Measurements from ENCODE around the gene FANCD2OS.
A peak's percentile ranks its signal among the peaks of the same experiment; 100 is the strongest.
"Not testable (repeated sequence)": the region's sequence is repeated elsewhere in the genome, so short reads cannot be mapped to it uniquely, and the experiment has no call there.

Gene FANCD2OS

GRCh38 chr3:10108091-10108490, at the start of gene FANCD2OS:
Gene FANCD2OS (minus strand): TSS chr3:10108255. CDS start chr3:10104774, 3,481 bp downstream.
- no peak for DNase-seq (ENCODE audit: low read depth)

DNA sequence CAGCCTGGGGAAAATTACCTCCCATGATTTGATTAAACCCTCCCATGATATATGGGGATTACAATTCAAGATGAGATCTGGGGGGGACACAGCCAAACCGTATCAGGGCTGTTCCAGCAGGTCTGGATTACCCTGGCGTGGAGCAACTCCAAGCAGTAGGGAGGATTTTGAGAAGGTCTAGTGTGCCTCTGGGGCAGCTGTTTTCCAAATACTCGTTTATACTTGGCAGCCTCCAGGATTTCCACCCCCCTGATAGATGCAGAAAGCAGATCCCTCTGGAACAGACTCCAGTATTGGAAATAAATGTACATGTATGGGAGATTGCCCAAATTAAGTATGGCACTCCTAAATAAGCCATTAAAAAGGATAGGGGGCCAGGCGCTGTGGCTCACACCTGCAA, 49.0 kb upstream of the FANCD2OS start:
- DNase-seq (ENCODE audit: low read depth), result no peak

DNA sequence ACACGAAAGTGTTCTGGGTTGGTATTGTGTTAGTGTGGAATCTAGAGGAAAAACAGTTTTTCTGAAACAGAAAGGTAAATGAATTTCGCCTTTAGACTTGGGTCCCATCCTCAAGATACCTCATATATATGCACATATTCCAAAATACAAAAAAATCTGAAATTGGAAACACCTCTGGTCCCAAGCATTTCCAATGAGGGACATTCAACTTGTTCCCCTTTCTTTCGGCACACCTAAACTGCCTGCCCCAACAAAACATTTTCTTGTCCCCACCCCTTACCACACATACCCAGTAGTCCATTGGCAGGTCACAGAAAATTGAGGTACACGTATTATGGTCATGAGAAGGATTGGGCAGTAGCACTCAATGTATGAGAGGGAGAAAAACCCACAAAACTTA, 47.6 kb upstream of the FANCD2OS start:
- DNase-seq (ENCODE audit: low read depth), result no peak

GRCh38 chr3:10155123-10155472, 47.0 kb upstream of the FANCD2OS start:
- DNase-seq (ENCODE audit: low read depth), result no peak

GRCh38 chr3:10154335-10155122, 46.5 kb upstream of the FANCD2OS start:
- DNase-seq (ENCODE audit: low read depth), result no peak

DNA sequence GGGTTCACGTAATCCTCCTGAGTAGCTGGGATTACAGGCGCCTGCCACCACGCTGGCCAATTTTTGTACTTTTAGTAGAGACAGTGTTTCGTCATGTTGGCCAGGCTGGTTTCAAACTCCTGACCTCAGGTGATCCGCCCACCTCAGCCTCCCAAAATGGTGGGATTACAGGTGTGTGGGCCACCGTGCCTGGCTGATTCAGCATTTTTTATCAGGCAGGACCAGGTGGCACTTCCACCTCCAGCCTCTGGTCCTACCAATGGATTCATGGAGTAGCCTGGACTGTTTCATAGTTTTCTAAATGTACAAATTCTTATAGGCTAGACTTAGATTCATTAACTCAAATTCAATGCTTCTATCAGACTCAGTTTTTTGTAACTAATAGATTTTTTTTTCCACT, 42.9 kb upstream of the FANCD2OS start:
- no peak for DNase-seq (ENCODE audit: low read depth)

DNA sequence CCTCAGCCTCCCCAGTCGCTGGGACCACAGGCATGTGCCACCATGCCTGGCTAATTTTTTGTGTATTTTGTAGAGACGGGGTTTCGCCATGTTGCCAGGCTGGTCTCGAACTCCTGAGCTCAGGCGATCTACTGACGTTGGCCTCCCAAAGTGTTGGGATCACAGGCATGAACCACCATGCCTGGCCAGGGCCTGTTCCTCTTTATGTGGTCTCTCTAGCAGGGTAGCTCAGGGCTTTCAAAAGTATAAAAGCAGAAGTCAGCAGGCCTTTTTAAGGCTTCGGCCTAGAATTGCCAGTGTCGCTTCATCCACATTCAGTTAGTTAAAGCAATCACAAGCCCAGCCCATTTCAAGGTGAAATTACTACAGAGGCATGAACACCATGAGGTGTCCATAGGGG, 41.2 kb upstream of the FANCD2OS start:
- DNase-seq (ENCODE audit: low read depth), result no peak

- DNase-seq (ENCODE audit: low read depth), result no peak
Observed at GRCh38 chr3:10145685-10146084, 37.6 kb upstream of the FANCD2OS start.

DNA sequence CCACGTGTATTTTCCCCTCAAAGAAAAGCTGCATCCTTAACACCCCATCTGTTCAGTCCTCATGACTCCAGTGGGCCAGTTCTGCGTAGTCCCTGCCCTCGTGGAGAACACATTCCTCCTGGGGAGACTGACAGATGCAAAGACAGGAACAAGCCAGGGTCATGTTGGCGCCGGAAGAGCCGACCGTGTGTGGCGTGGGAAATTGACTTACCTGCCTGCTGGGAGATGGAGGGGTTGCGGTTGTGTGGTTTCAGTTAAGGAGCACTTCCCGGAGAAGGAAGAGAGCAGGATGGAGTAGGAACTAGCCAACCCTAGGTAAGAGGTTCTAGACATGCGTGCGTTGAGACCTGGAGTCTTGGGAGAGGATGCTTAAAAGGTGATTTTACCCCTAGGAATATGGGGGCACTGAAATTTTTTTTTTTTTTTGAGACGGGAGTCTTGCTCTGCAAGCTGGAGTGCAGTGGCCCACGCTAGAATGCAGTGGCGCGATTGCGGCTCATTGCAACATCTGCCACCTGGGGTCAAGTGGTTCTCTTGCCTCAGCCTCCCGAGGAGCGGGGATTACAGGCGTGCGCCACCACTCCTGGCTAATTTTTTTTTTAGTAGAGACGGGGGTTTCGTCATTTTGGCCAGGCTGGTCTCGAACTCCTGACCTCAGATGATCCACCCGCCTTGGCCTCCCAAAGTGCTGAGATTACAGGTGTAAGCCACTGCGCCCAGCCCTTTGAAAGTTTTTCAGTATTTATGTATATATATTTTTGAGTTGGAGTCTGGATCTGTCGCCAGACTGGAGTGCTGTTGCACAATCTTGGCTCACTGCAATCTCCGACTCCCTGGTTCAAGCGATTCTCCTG, 34.9 kb upstream of the FANCD2OS start:
- no peak for DNase-seq (ENCODE audit: low read depth)

GRCh38 chr3:10140996-10141546, 33.0 kb upstream of the FANCD2OS start:
- DNase-seq (ENCODE audit: low read depth), result no peak

- no peak for DNase-seq (ENCODE audit: low read depth)
Observed at GRCh38 chr3:10137178-10137577, 29.1 kb upstream of the FANCD2OS start.

- no peak for DNase-seq (ENCODE audit: low read depth)
Observed at GRCh38 chr3:10136426-10137005, 28.5 kb upstream of the FANCD2OS start.

GRCh38 chr3:10135872-10136271, 27.8 kb upstream of the FANCD2OS start:
- not testable (repeated sequence) for DNase-seq (ENCODE audit: low read depth)

- no peak for DNase-seq (ENCODE audit: low read depth)
Observed at GRCh38 chr3:10122724-10123123, 14.7 kb upstream of the FANCD2OS start.

- DNase-seq (ENCODE audit: low read depth), result no peak
Observed at GRCh38 chr3:10121064-10121463, 13.0 kb upstream of the FANCD2OS start.

DNA sequence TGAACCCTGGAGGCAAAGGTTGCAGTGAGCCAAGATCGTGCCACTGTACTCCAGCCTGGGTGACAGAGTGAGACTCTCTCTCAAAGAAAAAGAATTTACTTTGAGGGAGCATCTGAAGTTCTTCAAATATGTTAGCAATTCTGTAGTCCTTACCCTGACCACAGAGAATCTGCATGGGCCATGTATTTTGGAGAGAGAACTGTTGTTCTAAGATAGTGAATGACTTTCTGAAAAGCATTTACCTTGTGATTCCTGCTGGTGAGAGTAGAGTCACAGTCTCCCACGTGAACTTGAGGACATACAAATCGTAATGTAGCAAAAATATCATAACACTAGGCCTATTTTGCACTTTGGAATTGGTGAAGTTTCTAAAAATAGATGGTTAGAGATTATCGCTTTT, 11.3 kb upstream of the FANCD2OS start:
- DNase-seq (ENCODE audit: low read depth), result no peak

DNA sequence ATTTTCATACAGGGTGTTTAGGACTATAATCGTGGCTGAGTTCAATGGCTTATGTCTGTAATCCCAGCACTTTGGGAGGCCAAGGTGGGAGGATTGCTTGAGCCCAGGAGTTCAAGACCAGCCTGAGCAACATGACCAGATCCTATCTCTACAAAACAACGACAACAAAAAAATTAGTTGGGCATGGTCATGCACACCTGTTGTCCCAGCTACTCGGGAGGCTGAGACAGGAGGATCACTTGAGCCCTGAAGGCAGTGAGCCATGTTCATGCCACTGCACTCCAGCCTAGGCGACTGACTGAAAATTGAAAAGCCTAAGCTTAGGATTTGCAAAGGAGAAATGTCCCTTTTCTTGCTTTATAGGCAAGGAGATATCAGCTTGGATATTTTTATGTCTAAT, 8.9 kb upstream of the FANCD2OS start:
- DNase-seq (ENCODE audit: low read depth), result no peak

DNA sequence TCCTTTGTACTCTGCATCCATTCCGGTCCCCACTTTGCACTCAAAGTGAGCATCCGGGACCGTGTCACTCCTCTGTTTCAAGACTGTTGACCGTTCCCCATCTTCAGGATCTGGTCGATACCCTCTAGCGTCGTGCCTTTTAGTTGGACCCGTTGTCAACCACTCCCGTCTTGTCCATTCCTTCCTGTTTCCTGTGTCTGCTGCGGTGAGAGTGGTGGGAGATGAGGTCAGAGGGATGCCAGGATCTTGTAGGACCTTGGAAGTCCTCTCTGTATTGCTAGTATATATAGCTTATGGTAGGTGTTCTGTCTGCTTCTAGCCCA, 8.0 kb upstream of the FANCD2OS start:
- DNase-seq (ENCODE audit: low read depth), result peak; percentile 73

- DNase-seq (ENCODE audit: low read depth), result peak; percentile 94
Observed at GRCh38 chr3:10115326-10116137, 7.5 kb upstream of the FANCD2OS start, which contains the start of gene BRK1. Gene BRK1 (plus strand): TSS chr3:10115675. CDS start chr3:10115702, 27 bp downstream.

GRCh38 chr3:10106919-10107318, 1.1 kb downstream of the FANCD2OS start:
- DNase-seq (ENCODE audit: low read depth), result no peak

GRCh38 chr3:10099041-10099440, 9.0 kb downstream of the FANCD2OS start:
- no peak for DNase-seq (ENCODE audit: low read depth)

- no peak for DNase-seq (ENCODE audit: low read depth)
Observed at GRCh38 chr3:10093678-10094077, 14.4 kb downstream of the FANCD2OS start.

Measured in CMK (cell line).